GM21367 (cell line): ENCODE data around the gene ATP12A.

ENCODE experiments used
- ATAC-seq: cut with Tn5 transposase; IDR thresholded peaks from one replicate; pipeline ENCODE4 v1.9.1; 2021; ENCODE audit not compliant: unreplicated experiment

Gene ATP12A

DNA sequence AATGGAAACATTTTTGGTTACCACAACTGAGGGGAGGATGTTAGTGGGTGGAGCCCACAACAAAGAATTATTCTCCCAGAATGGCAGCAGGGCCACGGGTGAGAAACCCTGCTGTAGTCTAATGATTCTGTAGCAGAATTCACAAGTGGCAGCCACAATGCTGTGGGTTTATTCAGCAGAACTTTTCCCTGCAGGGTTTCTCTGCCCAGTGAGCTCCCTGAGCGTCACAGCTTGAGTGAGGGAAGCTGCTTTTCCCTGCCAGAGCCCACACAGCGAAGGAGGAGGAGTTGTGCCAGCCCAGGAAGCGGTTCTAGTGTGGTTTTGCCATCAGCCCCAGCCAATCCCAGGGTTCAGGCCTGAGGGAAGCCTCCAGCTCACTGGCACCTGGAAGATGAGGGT, 4.4 kb downstream of the ATP12A start:
- peak; percentile 44 for ATAC-seq

DNA sequence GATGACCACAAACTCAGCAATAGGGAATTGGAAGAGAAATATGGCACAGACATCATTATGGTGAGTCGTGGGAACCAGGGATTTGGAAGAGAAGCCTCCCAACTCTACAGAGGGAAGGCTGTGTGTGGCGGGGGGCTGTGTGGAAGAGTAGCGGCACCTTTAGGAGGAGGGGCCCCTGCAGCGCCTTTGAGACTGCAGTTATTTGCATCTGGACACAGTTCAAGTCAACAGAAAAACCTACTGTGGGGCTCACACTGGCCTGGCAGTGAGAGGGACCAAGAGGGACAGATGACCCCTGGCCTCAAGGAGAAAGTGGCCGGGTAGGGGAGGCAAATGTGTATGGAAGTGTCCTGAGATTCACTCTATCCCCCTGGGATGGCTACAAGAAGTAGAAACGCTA, 5.1 kb downstream of the ATP12A start:
- no peak for ATAC-seq

DNA sequence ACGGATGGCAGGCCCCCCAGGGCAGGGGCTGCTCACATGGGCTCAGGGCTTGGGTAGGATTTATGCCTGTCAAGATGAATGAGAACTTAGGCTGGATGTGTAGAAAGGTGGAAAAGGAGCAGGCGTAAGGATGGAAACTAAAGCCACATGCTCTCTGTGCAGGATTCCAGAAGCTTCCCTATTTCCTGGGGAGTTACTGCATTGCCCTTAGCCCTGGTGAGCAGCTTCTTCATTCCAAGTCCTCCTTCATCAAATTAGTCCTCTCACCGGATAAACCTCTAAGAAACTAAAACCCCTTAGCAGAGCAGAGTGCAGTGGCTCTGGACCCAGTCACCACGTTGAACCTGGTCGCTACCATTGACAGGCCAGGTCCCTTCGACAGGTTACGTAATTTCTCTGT, 7.4 kb downstream of the ATP12A start:
- no peak for ATAC-seq

DNA sequence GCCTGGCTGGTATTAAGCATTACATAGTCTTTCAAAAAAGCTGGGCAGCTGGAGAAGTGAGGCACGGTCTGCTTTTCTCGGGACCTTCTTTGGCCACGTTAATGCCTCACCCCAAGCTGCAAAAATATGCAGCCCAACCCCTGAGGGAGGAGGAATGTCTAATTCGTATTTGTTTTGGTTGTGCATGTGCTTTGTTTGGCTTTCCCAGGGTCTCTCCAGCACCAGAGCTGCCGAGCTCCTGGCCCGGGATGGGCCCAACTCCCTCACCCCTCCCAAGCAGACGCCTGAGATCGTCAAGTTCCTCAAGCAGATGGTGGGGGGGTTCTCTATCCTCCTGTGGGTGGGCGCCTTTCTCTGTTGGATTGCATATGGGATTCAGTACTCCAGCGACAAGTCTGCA, 7.9 kb downstream of the ATP12A start:
- ATAC-seq: no peak

DNA sequence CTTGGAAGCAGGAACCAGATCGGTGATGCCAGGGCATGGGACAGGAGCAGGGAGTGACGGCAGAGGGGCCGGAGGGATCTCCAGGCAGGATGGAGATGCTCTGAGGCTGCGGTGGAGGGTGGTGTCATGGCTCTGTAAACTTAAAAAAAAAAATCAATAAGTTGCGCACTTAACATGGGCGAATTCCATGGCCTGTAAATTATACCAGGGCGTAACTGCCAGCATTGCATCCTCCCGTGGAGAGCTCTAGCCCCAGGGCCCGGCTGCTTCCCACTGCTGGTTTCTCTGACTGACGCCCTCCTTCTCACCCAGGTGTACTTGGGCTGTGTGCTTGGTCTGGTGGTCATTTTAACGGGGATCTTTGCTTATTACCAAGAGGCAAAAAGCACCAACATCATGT, 8.7 kb downstream of the ATP12A start:
- no peak for ATAC-seq

DNA sequence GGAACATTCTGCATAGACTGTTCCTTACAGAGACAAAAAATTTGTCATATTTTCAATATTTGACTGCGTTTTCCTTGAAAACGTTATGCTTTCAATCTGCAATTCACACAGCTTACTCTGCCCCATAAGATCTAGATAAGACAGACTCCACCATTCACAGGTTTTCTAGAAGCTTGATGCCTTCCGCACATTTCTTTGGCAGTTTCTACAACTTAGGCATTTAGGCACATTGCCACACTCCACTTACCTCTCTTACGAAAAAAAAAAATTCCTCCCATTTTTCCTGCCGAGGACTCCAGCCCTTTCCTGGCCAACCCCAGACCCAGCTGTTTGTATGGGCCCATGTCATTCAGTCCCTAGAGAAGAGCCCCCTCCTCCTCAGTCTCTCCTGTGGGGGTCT, 11.2 kb downstream of the ATP12A start:
- ATAC-seq: no peak

DNA sequence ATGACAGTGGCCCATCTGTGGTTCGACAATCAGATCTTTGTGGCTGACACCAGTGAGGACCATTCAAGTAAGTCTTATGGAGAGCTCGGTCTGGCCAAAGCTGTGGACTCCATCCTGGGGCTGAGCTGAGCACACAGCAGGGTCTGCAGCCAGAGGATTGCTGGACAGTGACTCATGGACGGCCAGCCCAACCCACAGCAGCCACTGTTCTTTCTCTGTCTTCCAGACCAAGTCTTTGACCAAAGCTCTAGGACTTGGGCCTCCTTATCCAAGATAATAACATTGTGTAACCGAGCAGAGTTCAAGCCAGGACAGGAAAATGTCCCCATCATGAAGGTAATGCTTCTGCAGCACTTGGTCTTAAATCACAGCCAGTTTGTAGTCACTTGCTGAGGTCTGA, 12.4 kb downstream of the ATP12A start:
- no peak for ATAC-seq

DNA sequence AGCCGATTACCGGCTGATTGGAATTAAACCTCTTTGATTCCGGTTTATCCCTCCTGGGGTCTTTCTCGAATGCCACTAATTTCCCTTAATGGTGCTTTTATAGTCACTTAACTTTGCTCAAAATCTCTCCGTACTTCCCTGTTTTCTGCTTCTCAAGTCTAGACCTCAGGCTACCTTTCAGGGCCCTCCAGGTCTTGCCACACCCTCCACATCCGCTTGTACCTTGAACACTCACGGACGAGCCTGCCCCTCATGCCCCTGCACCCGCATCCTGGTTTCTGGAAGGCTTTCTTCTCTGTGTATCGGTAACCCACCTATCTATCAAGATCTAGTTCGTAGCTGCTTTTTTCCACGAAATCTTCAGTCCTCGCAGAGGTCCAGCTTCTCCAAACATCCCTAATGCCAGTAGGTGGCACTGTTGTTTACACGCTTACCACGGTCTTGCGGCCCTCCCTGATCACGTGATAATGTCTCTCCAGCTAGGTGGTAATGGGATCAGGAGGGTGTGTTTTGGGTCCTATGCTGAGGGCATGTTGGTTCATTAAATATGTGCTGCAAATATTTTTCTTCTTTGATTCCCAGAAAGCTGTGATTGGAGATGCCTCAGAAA, 13.8 kb downstream of the ATP12A start:
- ATAC-seq: no peak

DNA sequence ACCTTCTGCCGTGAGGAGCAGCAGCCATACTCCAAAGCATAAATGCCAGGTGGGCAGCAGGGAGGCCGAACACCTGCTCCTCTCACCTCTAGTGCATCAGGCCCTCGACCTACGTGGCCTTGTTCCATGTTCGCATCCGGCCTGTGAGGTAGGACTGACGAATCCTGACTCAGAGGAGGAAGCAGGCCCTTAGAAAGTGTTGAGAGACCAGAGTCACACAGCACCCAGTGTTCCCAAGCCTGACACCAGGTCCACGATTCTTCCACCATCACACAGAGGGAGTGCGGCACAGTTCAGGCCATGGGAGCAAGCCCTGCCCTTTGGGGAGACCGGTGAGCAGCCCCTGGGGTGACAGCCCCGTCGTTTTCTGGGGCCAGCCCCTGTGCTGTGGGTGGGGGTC, 14.7 kb downstream of the ATP12A start:
- ATAC-seq: no peak

DNA sequence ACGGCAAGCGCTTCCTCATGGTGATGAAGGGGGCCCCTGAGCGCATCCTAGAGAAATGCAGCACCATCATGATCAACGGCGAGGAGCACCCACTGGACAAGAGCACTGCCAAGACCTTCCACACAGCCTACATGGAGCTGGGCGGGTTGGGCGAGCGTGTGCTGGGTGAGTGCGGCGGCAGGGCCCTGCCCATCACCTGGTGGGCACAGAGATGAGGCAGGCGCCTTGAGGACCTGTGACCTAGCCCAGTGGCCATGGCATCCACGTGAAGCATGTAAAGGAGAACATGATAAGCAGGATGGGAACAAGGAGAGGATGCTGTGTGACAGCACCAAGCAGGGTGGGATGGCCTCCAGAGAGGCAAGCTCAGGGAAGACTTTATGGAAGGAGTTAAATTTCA, 18.5 kb downstream of the ATP12A start:
- no peak for ATAC-seq

DNA sequence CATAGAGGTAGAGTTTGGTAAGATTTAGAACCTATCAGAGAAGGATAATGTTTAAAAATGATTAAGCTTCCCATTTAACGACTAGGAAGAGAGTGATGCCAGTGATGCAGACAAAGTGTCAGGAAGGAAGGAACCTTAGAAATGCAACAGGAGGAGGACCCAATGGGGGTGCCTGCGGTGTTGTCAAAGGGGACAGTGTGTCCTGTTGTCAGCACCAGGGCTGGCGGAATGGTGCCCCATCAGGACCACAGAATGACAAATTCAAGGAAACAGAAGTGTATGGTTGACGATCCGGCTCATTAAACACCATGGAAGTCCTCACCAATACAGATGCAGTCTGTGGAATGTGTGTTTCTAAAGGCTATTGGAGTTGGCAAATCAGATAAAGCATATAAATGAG, 19.3 kb downstream of the ATP12A start:
- no peak for ATAC-seq

DNA sequence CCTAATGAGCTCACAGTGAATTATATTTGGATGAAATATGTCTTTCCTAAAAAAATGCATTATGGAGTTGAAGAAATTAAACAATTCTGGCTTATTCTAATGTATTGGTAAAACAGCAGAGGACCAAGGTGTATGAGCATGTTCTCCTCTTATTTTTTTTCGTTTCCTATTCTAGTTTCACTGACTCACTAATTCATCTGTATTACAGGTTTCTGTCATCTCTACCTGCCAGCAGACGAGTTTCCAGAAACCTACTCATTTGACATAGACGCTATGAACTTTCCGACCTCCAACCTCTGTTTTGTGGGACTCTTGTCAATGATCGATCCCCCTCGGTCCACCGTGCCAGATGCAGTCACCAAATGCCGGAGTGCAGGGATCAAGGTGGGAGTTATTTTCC, 20.3 kb downstream of the ATP12A start:
- ATAC-seq: no peak

DNA sequence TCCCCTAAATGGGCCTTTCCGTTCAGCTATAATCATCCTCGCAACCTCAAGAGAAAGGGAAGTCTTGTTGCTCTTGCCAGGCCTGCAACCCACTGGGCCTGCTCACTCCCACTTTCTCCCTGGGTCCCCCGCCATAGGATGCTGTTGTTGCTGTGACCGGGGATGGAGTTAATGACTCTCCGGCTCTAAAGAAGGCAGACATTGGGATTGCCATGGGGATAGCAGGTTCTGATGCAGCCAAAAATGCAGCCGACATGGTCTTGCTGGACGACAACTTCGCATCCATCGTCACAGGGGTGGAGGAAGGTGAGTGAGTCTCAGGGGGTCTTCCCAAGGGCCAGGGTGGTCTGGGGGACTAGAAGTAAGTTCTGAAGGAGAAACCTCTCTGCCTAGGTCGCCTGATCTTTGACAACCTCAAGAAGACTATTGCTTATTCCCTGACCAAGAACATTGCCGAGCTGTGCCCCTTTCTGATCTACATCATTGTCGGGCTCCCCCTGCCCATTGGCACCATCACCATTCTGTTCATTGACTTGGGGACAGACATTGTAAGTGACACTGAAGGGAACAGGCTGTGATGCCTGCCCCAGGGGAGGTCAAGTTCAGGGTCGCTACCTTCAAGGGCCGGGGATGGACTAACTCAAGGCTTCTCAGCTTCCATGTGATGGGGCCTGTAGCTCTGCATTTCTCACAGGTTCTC, 26.8 kb downstream of the ATP12A start:
- no peak for ATAC-seq

DNA sequence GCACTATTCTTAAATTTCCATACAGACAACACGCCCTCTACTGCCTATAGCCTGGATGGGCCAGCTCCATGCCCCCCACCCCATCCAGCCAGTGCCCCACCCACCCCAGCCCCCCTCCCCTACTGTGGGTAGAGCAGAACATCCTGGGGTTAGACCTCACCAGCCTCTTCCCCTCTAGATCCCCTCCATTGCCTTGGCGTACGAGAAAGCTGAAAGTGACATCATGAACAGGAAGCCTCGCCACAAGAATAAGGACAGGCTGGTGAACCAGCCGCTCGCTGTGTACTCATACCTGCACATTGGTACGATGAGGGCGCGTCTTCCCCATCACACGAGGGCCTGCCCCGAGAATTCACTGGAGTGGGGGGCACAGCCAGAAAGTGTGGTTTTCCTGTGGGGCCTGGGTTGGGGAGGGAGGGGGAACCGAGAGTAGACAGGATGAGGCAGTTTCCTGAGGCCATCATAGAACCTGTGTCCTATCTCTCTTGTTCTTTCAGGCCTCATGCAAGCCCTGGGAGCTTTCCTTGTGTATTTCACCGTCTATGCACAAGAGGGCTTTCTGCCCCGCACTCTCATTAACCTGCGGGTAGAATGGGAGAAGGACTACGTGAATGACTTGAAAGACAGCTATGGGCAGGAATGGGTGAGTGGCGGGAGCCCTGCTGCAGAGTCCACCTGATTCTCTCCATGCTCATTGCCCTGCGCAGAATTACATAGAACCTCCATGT, 29.1 kb downstream of the ATP12A start:
- peak; percentile 65 for ATAC-seq

DNA sequence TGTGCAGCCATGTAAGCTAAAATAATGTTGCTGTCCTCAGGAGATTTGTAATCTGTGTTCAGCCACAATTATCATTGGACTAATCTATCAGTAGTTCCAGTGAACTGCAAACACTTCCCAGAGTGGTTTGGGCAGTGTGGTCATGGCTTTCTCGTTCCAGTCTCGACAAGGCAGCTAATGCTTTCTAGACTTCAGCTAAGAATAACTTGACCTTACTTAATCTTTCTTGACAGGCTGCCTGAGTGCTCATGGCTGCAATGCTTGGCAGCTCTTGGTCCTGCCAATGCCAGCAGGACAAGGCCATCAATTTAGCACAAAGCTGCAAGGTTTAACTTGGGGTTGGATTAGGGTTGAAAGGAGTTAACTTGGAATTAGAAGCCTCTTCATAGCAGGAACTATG, 32.8 kb downstream of the ATP12A start:
- no peak for ATAC-seq

DNA sequence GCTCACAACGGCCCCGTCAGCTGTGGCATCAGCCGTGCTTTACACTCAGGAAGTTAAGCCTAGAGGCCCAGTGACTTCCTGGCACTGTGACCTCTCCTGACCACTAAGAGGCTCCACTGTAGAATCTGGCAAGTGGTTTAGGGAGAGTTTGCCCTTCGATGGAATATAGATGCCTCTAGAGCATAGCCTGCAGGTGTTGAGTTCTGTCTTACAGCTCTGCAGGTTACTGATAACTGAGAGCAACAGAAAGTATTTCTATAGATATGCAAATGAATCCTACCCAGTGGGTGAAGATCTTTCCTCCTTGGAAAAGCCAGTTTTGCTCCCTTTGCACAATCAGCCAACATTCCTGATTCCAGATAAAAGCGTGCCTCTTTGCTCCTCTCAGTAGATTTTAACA, 35.8 kb downstream of the ATP12A start:
- ATAC-seq: no peak

DNA sequence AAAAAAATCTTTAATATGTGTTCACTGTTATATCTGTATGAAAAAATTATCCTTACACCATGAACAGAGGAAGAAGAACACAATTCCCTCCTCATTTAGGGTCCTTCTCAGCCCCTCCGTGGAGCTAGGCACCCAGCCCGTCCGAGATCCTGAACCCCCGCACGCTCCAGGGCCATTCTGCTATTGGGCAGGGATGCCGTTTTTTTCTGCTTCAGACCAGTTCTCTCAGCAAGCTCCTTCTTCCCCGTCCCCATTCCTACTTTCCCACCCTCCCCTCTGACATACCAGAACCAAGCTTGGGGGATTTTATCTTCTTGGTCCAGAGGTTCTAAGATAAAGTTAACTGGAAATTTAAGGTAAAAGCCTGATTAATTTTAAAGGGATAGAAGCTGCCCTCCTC, 36.2 kb downstream of the ATP12A start:
- ATAC-seq: no peak

DNA sequence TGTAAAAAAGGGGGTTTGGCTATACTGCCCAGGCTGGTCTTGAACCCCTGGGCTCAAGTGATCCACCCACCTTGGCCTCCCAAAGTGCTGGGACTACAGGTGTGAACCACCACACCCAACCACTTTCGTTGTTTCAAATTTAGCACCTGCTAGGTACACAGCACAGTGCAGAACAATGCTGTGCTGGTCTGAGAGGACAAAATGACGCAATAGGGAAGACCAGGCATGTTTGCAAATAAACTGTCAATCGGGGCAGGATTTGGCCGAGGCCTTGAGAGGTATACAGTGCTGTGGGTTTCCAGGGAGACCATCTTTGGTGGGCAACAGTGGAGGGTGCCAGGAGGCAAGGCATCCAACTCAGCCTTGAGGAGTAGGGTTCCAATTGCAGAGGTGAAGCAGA, 37.0 kb downstream of the ATP12A start:
- no peak for ATAC-seq

DNA sequence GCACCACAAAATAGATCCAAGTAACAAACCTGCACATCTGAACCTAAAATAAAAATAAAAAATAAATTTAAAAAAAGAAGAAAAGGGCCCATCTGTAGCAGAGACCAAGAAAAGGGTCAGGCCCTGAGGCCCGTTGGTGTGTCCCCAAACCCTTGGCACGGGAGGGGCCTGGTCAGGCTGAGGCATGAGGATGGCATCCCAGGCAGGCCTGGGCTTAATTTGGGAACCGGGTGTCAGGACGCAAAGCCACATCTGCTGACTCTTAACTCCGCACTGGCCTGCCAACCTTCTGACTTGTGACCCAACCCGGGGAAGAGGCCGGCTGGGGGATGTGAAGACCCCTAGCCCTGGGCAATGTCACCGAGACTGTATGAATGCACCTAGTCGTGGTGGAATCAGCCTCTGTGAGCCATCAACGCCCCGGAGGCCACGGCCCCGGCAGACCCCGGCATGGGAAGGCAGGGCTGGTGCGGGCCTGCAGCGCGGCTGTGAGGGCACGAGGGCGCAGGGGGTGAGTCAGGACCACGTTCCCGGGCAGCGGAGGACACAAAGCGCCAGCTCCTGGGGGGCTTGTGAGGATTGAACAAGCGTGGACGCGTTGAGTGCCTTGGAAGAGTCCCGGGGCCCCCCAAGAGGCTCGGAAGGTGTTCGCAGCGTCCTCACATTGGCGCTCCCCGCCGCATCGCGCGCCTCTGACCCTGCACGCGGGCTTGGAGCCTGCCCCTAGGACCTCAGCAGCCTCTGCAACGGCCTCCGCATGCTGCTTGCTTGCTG, 38.2 kb downstream of the ATP12A start:
- ATAC-seq: no peak

DNA sequence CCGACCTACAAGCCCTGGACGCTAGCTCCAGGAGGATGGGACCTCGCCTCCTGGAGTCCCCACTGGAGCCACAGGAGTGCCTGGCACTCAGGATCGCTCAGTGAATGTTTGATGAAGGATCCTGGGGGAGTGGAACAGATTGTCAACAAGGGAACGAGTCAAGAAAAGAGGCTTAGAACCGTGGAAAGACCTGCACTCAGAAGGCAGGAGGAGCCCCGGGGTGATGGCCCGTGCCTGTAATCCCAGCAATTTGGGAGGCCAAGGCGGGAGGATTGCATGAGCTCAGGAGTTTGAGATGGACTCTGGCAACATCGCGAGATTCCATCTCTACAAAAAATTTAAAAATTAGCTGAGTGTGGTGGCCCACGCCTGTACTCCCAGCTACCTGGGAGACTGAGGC, 38.9 kb downstream of the ATP12A start:
- no peak for ATAC-seq

DNA sequence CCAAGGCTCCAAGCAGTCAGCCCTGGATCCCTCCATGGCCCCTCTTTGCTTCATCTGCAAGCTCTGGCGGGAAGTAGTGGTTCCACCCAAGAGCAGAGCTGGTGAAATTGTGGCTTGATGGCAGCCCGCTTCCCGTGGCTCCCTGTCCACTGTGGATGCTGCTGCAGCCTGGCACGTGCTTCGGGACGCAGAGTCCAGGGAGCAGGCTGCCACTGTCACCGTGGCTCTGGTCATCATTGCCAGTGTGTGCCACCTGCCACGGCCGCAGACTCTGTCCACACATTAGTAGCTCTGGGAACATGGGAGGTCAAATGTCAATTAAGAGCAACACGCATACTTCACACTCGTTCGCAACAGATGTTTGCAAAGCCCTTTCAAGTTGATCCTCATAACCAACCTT, 43.0 kb downstream of the ATP12A start:
- no peak for ATAC-seq

DNA sequence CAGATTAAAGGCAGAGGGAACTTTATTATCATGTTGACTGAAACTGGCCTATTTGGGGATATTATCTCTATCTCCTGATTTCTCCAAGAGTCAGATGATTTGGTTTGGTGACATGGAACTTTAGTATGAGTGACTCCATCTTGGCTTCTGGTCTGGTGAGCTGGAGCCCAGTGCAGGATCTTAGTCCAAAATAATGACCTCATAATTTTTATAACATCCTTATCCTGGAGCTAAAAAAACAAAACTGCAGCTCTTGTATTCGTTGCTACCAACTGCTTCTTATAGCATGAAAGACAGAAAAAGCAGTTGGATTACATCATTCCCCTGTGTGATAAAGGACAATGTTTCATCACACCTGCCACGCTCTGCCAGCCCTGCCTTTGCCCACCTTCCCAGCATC, 44.5 kb downstream of the ATP12A start:
- ATAC-seq: no peak
